Kidney epithelial cell (primary cell): ENCODE data around the gene NRM. TPM values are rescaled to one million over a fixed set of nuclear protein-coding genes. Genes with fewer than 3 reads are reported as not detected.
"Not testable (repeated sequence)": the region's sequence is repeated elsewhere in the genome, so short reads cannot be mapped to it uniquely, and the experiment has no call there.

Experiments
- DNase-seq: peaks from one replicate; pipeline ENCODE4 v3.0.0-alpha.2; 2010; ENCODE audit warnings: low read depth
- H3K27me3 ChIP-seq: 2 replicates; pipeline ENCODE4 v1.6.0; 2011; ENCODE audit warnings: low read length; ENCODE audit not compliant: control insufficient read depth, insufficient read depth
- H3K36me3 ChIP-seq: 2 replicates; pipeline ENCODE4 v1.5.1; 2011; ENCODE audit warnings: low read length; ENCODE audit not compliant: control insufficient read depth, insufficient read depth
- H3K4me3 ChIP-seq: 2 replicates; pipeline ENCODE4 v1.5.1; 2011; ENCODE audit warnings: low read depth, mild to moderate bottlenecking, control low read depth, low read length
- CTCF ChIP-seq: IDR thresholded peaks from 2 replicates; pipeline ENCODE4 v1.5.1; 2011; ENCODE audit warnings: mild to moderate bottlenecking, moderate library complexity, low read length, control low read depth, inconsistent platforms; ENCODE audit not compliant: insufficient read depth, poor library complexity, severe bottlenecking
- total RNA-seq: library from RNA; depleted of rRNA; stranded (reverse); fragments of >200 nt; gene quantifications from 2 replicates; pipeline ENCODE4 v1.2.3, GENCODE V29; 2015

NRM gene
- total RNA-seq, 1 donor from 2014 or later, result 10.4 TPM

GRCh38 chr6:30722280-30723112 is 31.7 kb upstream of the NRM start:
- Histone ChIP-seq H3K36me3 (peaks cover 6% of the 10 kb centered on the region), H3K27me3 (no peaks in the 10 kb centered on the region), H3K4me3 (peak overlapping the region; percentile 86)
- TF ChIP-seq CTCF, result peak; percentile 91
- no peak for DNase-seq

GRCh38 chr6:30722025-30722279 is 31.2 kb upstream of the NRM start:
- H3K36me3 ChIP-seq, DNase-seq, H3K27me3 ChIP-seq: not testable (repeated sequence)
- H3K4me3 ChIP-seq, result peak overlapping the region; percentile 86

GRCh38 chr6:30721198-30722024 is 30.6 kb upstream of the NRM start:
- DNase-seq, result no peak
- peak overlapping the region; percentile 86 for H3K4me3 ChIP-seq
- peaks cover 6% of the 10 kb centered on the region for H3K36me3 ChIP-seq
- TF ChIP-seq CTCF, result no peak
- no peaks in the 10 kb centered on the region for H3K27me3 ChIP-seq

GRCh38 chr6:30720738-30721197 is 30.0 kb upstream of the NRM start:
- no peak for TF ChIP-seq CTCF
- H3K36me3 ChIP-seq, result peaks cover 6% of the 10 kb centered on the region
- no peaks in the 10 kb centered on the region for H3K27me3 ChIP-seq
- no peak for DNase-seq
- peak overlapping the region; percentile 86 for H3K4me3 ChIP-seq

- H3K4me3 ChIP-seq, result peak within 1 kb of the TSS; percentile 86
- no peaks in the 10 kb centered on the region for H3K27me3 ChIP-seq
- no peak for TF ChIP-seq CTCF
- peaks cover 6% of the 10 kb centered on the region for H3K36me3 ChIP-seq
- DNase-seq, result peak; percentile 88
These were observed 29.3 kb upstream of the NRM start, which contains the start of gene TUBB for GRCh38 chr6:30719791-30720737. TUBB (plus strand) TSS chr6:30720352; CDS start chr6:30720507, 155 bp downstream.
